ENCODE measurements around the gene DGKB. TPM values are rescaled to one million over a fixed set of nuclear protein-coding genes. Genes with fewer than 3 reads are reported as not detected.
"Not testable (repeated sequence)": the region's sequence is repeated elsewhere in the genome, so short reads cannot be mapped to it uniquely, and the experiment has no call there.

DGKB gene
- total RNA-seq, 5 donors from 2014 or later (not counting 1 experiment from before 2014, with no cell fraction given) = not detected

GRCh38 chr7:14495633-14496032 lies 406.9 kb downstream of the DGKB start:
- H3K9me3 Mint-ChIP-seq = peaks cover 0 to 4% (median 2%) of the 10 kb centered on the region in 3 donors
- ATAC-seq (replicated peaks in 1 of 4) = no peak
- H3K36me3 ChIP-seq (ENCODE audit: control insufficient read depth in 2 of 2, extremely low read depth in 1 of 2, insufficient read depth in 1 of 2, low read length in 1 of 2) = no peaks in the 10 kb centered on the region
- no peaks in the 10 kb centered on the region for H3K27me3 ChIP-seq (replicated peaks in 1 of 2; ENCODE audit: control insufficient read depth in 2 of 2, extremely low read depth in 1 of 2, insufficient read depth in 2 of 2, low read length in 1 of 2)
- H3K4me1 Mint-ChIP-seq = no peaks in the 10 kb centered on the region
- ChIA-PET CTCF (no interaction called here), POLR2A (no interaction called here)
- no peaks in the 10 kb centered on the region for H3K4me1 ChIP-seq (ENCODE audit: control insufficient read depth in 1 of 2, extremely low read depth in 1 of 2, insufficient read depth in 2 of 2, low read length in 2 of 2)
- H3K4me3 Mint-ChIP-seq = no peak overlapping the region
- H3K4me3 ChIP-seq (ENCODE audit: control insufficient read depth in 1 of 2, extremely low read depth in 1 of 2, low read length in 1 of 2) = no peak overlapping the region
- H3K36me3 Mint-ChIP-seq = no peaks in the 10 kb centered on the region
- no peak overlapping the region for H3K27ac ChIP-seq (ENCODE audit: low read length)
- no peaks in the 10 kb centered on the region for H3K9me3 ChIP-seq
- no peaks in the 10 kb centered on the region for H3K27me3 Mint-ChIP-seq
- DNase-seq = no peak
- no CpG with 5 or more reads among the region's 2 CpGs for WGBS (ENCODE audit: insufficient coverage)
- no peak overlapping the region for H3K27ac Mint-ChIP-seq

GRCh38 chr7:14487701-14488395 lies 414.7 kb downstream of the DGKB start:
- CTCF ChIA-PET = no interaction called here
- ATAC-seq (replicated peaks in 1 of 4) (no peak), DNase-seq (no peak)
- Mint-ChIP-seq H3K4me1 (no peaks in the 10 kb centered on the region), H3K36me3 (no peaks in the 10 kb centered on the region), H3K4me3 (no peak overlapping the region), H3K27ac (no peak overlapping the region), H3K9me3 (no peaks in the 10 kb centered on the region), H3K27me3 (no peaks in the 10 kb centered on the region)
- Histone ChIP-seq H3K27me3 (replicated peaks in 1 of 2; ENCODE audit: control insufficient read depth in 2 of 2, extremely low read depth in 1 of 2, insufficient read depth in 2 of 2, low read length in 1 of 2) (no peaks in the 10 kb centered on the region), H3K27ac (ENCODE audit: low read length) (no peak overlapping the region), H3K36me3 (ENCODE audit: control insufficient read depth in 2 of 2, extremely low read depth in 1 of 2, insufficient read depth in 1 of 2, low read length in 1 of 2) (no peaks in the 10 kb centered on the region), H3K4me3 (ENCODE audit: control insufficient read depth in 1 of 2, extremely low read depth in 1 of 2, low read length in 1 of 2) (no peak overlapping the region), H3K9me3 (no peaks in the 10 kb centered on the region), H3K4me1 (ENCODE audit: control insufficient read depth in 1 of 2, extremely low read depth in 1 of 2, insufficient read depth in 2 of 2, low read length in 2 of 2) (no peaks in the 10 kb centered on the region)
- POLR2A ChIA-PET = interaction anchor here in 1 of 2 donors (0.6 kb wide), 1 partner anchor 40 kb away, joined by 3 read pairs; no protein-coding TSS in a partner anchor
- WGBS (ENCODE audit: insufficient coverage) = 40% methylated on average over 1 of the region's 3 CpGs

GRCh38 chr7:14483663-14484062 lies 418.9 kb downstream of the DGKB start:
- no peaks in the 10 kb centered on the region for H3K9me3 Mint-ChIP-seq
- ChIA-PET POLR2A (no interaction called here), CTCF (no interaction called here)
- H3K36me3 ChIP-seq (ENCODE audit: control insufficient read depth in 2 of 2, extremely low read depth in 1 of 2, insufficient read depth in 1 of 2, low read length in 1 of 2) = no peaks in the 10 kb centered on the region
- H3K27me3 Mint-ChIP-seq = no peaks in the 10 kb centered on the region
- no peak overlapping the region for H3K4me3 ChIP-seq (ENCODE audit: control insufficient read depth in 1 of 2, extremely low read depth in 1 of 2, low read length in 1 of 2)
- H3K36me3 Mint-ChIP-seq = no peaks in the 10 kb centered on the region
- no peak for ATAC-seq (replicated peaks in 1 of 4)
- H3K4me1 ChIP-seq (ENCODE audit: control insufficient read depth in 1 of 2, extremely low read depth in 1 of 2, insufficient read depth in 2 of 2, low read length in 2 of 2) = no peaks in the 10 kb centered on the region
- H3K27ac ChIP-seq (ENCODE audit: low read length) = no peak overlapping the region
- WGBS (ENCODE audit: insufficient coverage) = no CpG with 5 or more reads among the region's 4 CpGs
- DNase-seq = no peak
- H3K4me1 Mint-ChIP-seq = no peaks in the 10 kb centered on the region
- no peak overlapping the region for H3K4me3 Mint-ChIP-seq
- H3K27ac Mint-ChIP-seq = no peak overlapping the region
- H3K9me3 ChIP-seq = no peaks in the 10 kb centered on the region
- H3K27me3 ChIP-seq (replicated peaks in 1 of 2; ENCODE audit: control insufficient read depth in 2 of 2, extremely low read depth in 1 of 2, insufficient read depth in 2 of 2, low read length in 1 of 2) = no peaks in the 10 kb centered on the region

- no peak overlapping the region for H3K27ac Mint-ChIP-seq
- no peaks in the 10 kb centered on the region for H3K36me3 Mint-ChIP-seq
- no CpG with 5 or more reads among the region's 1 CpG for WGBS (ENCODE audit: insufficient coverage)
- no peaks in the 10 kb centered on the region for H3K4me1 Mint-ChIP-seq
- Histone ChIP-seq H3K36me3 (ENCODE audit: control insufficient read depth in 2 of 2, extremely low read depth in 1 of 2, insufficient read depth in 1 of 2, low read length in 1 of 2) (no peaks in the 10 kb centered on the region), H3K9me3 (no peaks in the 10 kb centered on the region), H3K4me1 (ENCODE audit: control insufficient read depth in 1 of 2, extremely low read depth in 1 of 2, insufficient read depth in 2 of 2, low read length in 2 of 2) (no peaks in the 10 kb centered on the region), H3K4me3 (ENCODE audit: control insufficient read depth in 1 of 2, extremely low read depth in 1 of 2, low read length in 1 of 2) (no peak overlapping the region), H3K27ac (ENCODE audit: low read length) (no peak overlapping the region), H3K27me3 (replicated peaks in 1 of 2; ENCODE audit: control insufficient read depth in 2 of 2, extremely low read depth in 1 of 2, insufficient read depth in 2 of 2, low read length in 1 of 2) (no peaks in the 10 kb centered on the region)
- CTCF ChIA-PET = no interaction called here
- DNase-seq (no peak), ATAC-seq (replicated peaks in 1 of 4) (no peak)
- H3K4me3 Mint-ChIP-seq = no peak overlapping the region
- H3K27me3 Mint-ChIP-seq = no peaks in the 10 kb centered on the region
- POLR2A ChIA-PET = no interaction called here
- H3K9me3 Mint-ChIP-seq = no peaks in the 10 kb centered on the region
Measured at GRCh38 chr7:14480281-14480680, 422.3 kb downstream of the DGKB start.

DNA sequence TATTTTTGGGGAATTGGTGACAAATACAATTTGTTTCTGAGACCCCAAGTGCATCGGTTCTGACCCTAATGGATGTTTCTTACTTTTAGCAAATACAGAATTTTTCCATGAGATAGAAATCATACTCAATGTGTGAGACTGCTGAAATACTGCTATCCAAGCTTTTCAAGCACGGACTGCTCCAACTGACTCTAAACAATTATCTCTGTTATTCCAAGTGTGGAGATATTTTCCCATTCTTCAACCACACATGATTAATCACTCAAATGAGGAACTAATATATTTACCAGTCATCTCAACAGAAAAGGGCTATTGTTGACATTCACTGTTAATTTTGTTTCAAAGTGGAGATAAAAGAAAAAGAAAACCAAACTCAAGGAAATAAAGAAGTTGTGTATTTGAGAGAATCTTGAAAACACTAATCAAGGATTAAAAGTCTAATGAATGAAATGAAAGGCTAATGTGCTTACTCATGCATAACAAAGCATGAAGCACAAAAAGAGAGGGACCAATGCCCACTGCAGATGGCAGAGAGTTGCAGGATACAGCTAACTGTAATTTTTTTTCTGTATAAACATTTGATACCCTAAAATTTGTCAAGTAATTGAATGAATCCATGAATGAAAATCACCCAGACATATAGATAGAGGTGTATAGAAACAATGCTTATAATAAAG lies 423.6 kb downstream of the DGKB start:
- Mint-ChIP-seq H3K36me3 (no peaks in the 10 kb centered on the region), H3K27ac (no peak overlapping the region), H3K9me3 (peaks cover 3 to 4% (median 4%) of the 10 kb centered on the region in 3 donors), H3K4me3 (no peak overlapping the region), H3K27me3 (no peaks in the 10 kb centered on the region), H3K4me1 (no peaks in the 10 kb centered on the region)
- ChIA-PET CTCF (no interaction called here), POLR2A (no interaction called here)
- Histone ChIP-seq H3K9me3 (no peaks in the 10 kb centered on the region), H3K36me3 (ENCODE audit: control insufficient read depth in 2 of 2, extremely low read depth in 1 of 2, insufficient read depth in 1 of 2, low read length in 1 of 2) (no peaks in the 10 kb centered on the region), H3K27me3 (replicated peaks in 1 of 2; ENCODE audit: control insufficient read depth in 2 of 2, extremely low read depth in 1 of 2, insufficient read depth in 2 of 2, low read length in 1 of 2) (no peaks in the 10 kb centered on the region), H3K4me1 (ENCODE audit: control insufficient read depth in 1 of 2, extremely low read depth in 1 of 2, insufficient read depth in 2 of 2, low read length in 2 of 2) (no peaks in the 10 kb centered on the region), H3K27ac (ENCODE audit: low read length) (no peak overlapping the region), H3K4me3 (ENCODE audit: control insufficient read depth in 1 of 2, extremely low read depth in 1 of 2, low read length in 1 of 2) (no peak overlapping the region)
- WGBS (ENCODE audit: insufficient coverage) = no CpG with 5 or more reads among the region's 2 CpGs
- DNase-seq = no peak
- ATAC-seq (replicated peaks in 1 of 4) = no peak

DNA sequence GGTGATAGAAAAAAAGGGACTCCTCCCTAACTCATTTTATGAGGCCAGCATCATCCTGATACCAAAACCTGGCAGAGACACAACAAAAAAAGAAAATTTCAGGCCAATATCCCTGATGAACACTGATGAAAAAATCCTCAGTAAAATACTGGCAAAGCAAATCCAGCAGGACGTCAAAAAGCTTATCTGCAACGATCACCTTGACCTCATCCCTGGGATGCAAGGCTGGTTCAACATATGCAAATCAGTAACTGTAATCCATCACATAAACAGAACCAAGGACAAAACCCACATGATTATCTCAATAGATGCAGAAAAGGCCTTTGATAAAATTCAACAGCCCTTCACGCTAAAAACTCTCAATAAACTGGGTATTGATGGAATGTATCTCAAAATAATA lies 440.8 kb downstream of the DGKB start:
- H3K4me1 Mint-ChIP-seq; H3K36me3 Mint-ChIP-seq; DNase-seq; H3K4me1 ChIP-seq (ENCODE audit: control insufficient read depth in 1 of 2, extremely low read depth in 1 of 2, insufficient read depth in 2 of 2, low read length in 2 of 2); H3K9me3 ChIP-seq; POLR2A ChIA-PET; H3K36me3 ChIP-seq (ENCODE audit: control insufficient read depth in 2 of 2, extremely low read depth in 1 of 2, insufficient read depth in 1 of 2, low read length in 1 of 2); ATAC-seq (replicated peaks in 1 of 4); H3K27me3 ChIP-seq (replicated peaks in 1 of 2; ENCODE audit: control insufficient read depth in 2 of 2, extremely low read depth in 1 of 2, insufficient read depth in 2 of 2, low read length in 1 of 2); H3K27ac Mint-ChIP-seq; H3K27me3 Mint-ChIP-seq; H3K4me3 ChIP-seq (ENCODE audit: control insufficient read depth in 1 of 2, extremely low read depth in 1 of 2, low read length in 1 of 2); H3K27ac ChIP-seq (ENCODE audit: low read length); H3K4me3 Mint-ChIP-seq: not testable (repeated sequence)
- WGBS (ENCODE audit: insufficient coverage) = 45% methylated on average over 2 of the region's 3 CpGs
- CTCF ChIA-PET = interaction anchor here in 1 of 2 donors (0.7 kb wide), 1 partner anchor 1181 kb away, joined by 3 read pairs; no protein-coding TSS in a partner anchor
- peaks cover 0 to 12% (median 0%) of the 10 kb centered on the region in 3 donors for H3K9me3 Mint-ChIP-seq
